IPS-18c (cell line): Measurements from ENCODE around the gene ABHD10.

ENCODE experiments used
- H3K4me3 ChIP-seq: 2 replicates; pipeline ENCODE4 v1.7.0; 2013; ENCODE audit warnings: low read depth, mild to moderate bottlenecking, low read length, moderate library complexity; ENCODE audit not compliant: insufficient read depth
- H3K9me3 ChIP-seq: one replicate; pipeline ENCODE4 v1.6.1; 2013; ENCODE audit warnings: mild to moderate bottlenecking, low read length, moderate library complexity; ENCODE audit not compliant: control insufficient read depth, insufficient read depth

ABHD10 gene

DNA sequence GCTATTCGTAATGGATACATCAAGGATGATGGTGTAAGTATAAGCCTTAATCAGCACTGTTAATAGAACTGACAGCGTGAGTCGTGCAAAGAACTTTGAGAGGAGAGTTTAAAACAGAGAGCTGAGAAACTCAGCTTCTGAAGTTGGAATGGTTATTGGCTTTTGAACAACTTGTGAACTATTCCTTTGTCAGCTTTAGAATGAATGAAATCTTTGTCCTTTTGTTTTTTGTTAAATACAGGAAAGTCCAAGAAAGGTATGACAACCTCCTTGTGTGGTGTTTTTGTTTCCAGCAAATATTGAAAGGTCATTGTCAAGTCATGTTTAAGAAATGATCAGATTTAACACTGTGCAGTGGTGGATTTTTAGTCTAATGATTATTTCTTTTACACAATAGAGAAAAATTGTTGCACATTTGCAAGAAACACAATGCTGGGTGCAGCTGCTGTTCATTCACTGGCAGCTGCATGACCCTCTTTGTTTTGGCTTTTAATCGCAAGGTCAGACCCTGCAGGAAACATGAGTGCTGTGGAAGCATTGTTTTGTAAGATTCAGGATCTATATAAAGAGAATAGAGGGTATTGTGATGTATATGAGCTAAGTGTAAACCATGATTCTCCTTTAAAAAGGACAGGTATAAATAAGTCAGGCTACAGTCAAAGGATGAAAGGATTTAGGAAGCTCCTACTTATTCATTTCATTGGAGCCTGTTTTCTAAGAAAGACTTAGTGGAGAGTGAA lies 21.7 kb upstream of the ABHD10 start:
- no peak overlapping the region for H3K4me3 ChIP-seq

GRCh38 chr3:111961461-111962164 lies 17.2 kb upstream of the ABHD10 start:
- no peaks in the 10 kb centered on the region for H3K9me3 ChIP-seq
- H3K4me3 ChIP-seq = no peak overlapping the region

More for the DNA sequence above, 21.7 kb upstream of the ABHD10 start:
- no peaks in the 10 kb centered on the region for H3K9me3 ChIP-seq

- Histone ChIP-seq H3K4me3 (no peak overlapping the region), H3K9me3 (no peaks in the 10 kb centered on the region)
Observed at GRCh38 chr3:111963424-111963823, 15.4 kb upstream of the ABHD10 start.

DNA sequence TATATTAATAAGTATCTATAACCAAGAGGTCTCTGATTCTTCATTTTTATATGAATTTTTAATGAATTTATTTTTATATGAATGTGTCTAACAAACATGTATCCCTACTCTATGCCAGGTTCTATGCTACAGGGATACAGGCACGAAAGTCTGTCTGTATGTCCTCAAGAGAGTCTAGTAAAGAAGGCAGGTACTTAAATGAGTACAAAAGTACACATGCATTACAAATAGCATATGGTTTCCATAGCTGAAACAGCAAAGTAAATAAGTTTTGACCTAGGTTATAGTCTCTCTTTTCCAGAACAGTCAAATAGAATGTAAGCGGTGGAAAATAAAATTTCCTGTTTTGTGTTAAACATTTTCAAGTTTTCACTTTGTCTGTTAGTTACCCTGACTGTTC lies 13.3 kb upstream of the ABHD10 start:
- H3K9me3 ChIP-seq = no peaks in the 10 kb centered on the region

DNA sequence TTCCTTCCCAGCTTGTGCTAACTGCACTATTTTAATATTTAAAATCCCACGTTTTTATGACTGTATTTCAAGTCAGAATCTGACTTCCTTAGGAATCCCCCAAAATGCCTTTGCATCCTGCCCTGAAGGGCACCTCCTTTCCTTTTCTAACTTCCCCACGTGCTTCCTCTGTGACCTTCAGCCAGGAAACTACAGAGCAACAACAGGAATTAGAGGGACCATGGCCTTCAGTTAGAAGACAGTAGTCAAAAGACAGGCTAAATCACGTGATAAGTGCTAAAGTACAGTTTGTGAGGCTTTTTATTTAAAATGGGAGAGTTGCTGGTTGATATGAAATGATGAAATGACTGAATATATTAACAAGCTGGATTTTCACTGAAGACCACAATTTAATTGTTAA lies 11.8 kb upstream of the ABHD10 start:
- no peaks in the 10 kb centered on the region for H3K9me3 ChIP-seq
- no peak overlapping the region for H3K4me3 ChIP-seq

More for the DNA sequence above, 13.3 kb upstream of the ABHD10 start:
- no peak overlapping the region for H3K4me3 ChIP-seq

DNA sequence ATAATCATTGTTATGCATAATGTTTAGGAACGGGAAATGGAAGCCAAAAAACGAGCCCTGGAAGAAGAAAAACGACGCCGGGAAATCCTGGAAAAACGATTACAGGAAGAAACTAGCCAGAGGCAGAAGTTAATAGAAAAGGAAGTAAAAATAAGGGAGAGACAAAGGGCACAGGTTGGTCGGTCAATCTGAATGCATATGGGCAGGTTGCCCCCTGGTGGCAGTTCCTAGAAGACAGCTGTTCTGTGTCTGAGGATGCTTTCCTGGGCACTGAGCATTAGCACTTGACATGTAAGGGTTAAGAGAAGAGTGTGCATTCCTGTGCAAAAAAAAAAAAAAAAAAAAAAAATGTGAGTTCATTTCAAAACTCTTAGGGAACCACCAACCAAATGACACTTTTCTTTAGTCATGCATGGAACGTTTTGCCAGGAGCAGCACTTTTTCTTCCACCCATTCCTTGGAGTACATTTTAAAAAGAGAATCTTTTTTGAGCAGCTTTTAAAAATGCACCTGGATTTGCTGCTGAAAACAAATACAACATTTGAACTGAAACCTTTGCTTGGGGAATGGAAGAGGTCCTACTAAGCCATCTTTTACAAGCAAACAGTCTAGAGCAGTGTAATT lies 11.1 kb upstream of the ABHD10 start:
- Histone ChIP-seq H3K4me3 (no peak overlapping the region), H3K9me3 (no peaks in the 10 kb centered on the region)

DNA sequence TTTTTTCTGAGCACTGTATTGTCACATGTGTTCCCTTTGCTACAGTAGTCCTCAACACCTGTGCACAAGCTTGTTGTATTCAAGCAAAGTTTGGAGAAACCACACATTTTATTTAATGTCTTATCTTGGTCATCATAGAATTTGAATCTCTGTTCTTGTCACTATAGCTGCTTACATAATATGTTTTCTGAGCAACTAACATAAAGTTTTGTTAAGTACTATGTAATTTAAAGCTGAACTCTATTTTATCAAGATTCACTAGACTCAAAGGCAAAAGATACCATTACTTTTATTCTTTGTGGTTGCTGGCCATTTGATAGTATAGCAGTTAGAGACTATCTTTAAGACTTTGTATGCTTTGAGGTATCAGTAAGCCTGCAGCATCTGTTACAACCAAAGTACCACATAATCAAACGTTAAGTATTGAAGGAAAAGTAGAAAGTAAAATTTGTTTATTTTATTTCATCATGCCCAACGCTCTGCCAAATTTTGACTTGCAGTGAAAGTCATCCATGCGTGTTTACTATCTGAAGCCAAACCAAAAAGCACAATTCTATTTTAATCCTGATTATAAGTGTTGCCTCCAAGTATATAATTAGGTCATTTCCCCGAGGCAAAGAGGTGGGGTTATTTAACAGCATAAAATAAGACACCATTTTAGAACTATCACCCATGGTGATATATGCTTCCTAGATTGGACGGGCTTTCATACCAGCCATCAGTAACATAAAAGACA lies 10.3 kb upstream of the ABHD10 start:
- H3K9me3 ChIP-seq = no peaks in the 10 kb centered on the region
- no peak overlapping the region for H3K4me3 ChIP-seq

- Histone ChIP-seq H3K9me3 (no peaks in the 10 kb centered on the region), H3K4me3 (no peak overlapping the region)
Observed at GRCh38 chr3:111970376-111970775, 8.4 kb upstream of the ABHD10 start.

- no peak overlapping the region for H3K4me3 ChIP-seq
- no peaks in the 10 kb centered on the region for H3K9me3 ChIP-seq
Observed at GRCh38 chr3:111971533-111972130, 7.2 kb upstream of the ABHD10 start.

DNA sequence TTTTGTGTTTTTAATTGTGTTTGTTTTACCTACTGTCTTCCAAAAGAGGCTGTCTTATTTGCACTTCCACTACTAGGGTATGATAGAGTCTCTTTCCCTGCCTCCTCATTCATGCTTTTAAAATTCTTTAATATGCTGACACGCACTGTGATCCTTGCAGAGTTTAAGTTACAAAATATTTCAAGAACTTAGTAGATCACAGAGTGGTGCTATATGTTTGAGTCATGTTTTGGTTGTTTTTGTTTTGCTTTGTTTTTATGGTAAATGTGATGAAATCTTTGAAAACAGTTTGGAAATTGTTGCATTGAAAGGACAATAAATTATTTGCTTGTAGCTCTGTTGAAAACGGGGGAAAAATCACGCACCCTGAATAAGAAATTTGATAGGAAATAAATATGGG lies 5.9 kb upstream of the ABHD10 start:
- Histone ChIP-seq H3K9me3 (no peaks in the 10 kb centered on the region), H3K4me3 (no peak overlapping the region)

GRCh38 chr3:111975131-111975530 lies 3.7 kb upstream of the ABHD10 start:
- Histone ChIP-seq H3K4me3 (no peak overlapping the region), H3K9me3 (no peaks in the 10 kb centered on the region)

DNA sequence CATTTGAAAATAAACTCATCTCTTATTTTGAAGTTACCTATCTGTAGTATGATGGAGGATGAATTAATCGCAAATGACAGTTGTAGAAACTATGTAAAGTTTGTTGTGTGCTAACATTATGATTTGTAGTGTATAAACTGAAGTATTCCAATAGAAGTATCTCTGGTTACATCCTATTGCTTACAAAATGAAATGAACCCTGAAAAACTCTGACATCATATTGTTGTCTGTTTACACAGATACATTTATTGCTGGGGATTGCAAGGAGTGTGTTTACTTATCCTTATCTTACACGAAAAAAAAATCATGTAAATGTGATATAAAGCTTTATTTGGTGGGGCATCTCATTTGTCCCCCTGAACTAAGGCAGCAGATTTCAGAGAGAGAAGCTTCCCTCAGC lies 2.6 kb upstream of the ABHD10 start:
- no peaks in the 10 kb centered on the region for H3K9me3 ChIP-seq
- no peak overlapping the region for H3K4me3 ChIP-seq

- Histone ChIP-seq H3K4me3 (peak overlapping the region; percentile 85), H3K9me3 (no peaks in the 10 kb centered on the region)
Observed at GRCh38 chr3:111979434-111980038, 710 bp downstream of the ABHD10 start.

DNA sequence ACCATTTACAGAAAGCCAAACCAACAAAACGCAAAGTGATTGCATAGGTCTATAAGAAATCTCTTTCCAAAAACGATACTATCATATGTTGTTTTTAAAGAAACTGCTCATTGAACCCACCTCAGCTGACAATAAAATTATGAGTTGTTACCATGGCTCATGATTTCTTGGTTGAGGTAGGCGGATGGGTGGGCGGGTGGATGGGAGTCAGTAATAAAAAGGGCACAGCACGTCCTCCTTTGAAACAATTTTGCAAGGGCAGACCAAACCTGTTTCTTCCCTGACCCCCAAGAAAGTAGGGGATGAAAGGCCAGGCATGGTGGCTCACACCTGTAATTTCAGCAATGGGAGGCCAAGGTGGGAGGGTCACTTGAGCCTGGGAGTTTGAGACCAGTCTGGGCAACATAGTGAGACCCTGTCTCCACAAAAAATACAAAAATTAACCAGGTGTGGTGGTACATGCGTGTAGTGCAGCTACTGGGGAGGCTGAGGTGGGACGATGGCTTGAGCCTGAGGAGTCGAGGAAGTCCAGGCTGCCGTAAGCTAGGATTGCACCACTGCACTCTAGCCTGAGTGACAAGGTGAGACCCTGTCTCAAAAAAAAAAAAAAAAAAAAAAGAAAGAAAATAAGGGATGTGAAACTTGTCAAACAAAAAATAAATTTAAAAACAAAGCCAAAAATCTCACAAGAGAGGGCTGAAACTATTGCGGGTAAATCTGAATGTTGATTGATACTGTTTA lies 2.1 kb downstream of the ABHD10 start:
- Histone ChIP-seq H3K4me3 (no peak overlapping the region), H3K9me3 (no peaks in the 10 kb centered on the region)

GRCh38 chr3:111981457-111981763 lies 2.6 kb downstream of the ABHD10 start:
- Histone ChIP-seq H3K9me3 (no peaks in the 10 kb centered on the region), H3K4me3 (no peak overlapping the region)

GRCh38 chr3:111984636-111985298 lies 5.9 kb downstream of the ABHD10 start:
- H3K4me3 ChIP-seq = no peak overlapping the region
- no peaks in the 10 kb centered on the region for H3K9me3 ChIP-seq
